ENCODE results near the gene ATP6V0C. TPM values are rescaled to one million over a fixed set of nuclear protein-coding genes. Genes with fewer than 3 reads are reported as not detected.

Gene ATP6V0C
- total RNA-seq, 1 donor, result 18.8 TPM

DNA sequence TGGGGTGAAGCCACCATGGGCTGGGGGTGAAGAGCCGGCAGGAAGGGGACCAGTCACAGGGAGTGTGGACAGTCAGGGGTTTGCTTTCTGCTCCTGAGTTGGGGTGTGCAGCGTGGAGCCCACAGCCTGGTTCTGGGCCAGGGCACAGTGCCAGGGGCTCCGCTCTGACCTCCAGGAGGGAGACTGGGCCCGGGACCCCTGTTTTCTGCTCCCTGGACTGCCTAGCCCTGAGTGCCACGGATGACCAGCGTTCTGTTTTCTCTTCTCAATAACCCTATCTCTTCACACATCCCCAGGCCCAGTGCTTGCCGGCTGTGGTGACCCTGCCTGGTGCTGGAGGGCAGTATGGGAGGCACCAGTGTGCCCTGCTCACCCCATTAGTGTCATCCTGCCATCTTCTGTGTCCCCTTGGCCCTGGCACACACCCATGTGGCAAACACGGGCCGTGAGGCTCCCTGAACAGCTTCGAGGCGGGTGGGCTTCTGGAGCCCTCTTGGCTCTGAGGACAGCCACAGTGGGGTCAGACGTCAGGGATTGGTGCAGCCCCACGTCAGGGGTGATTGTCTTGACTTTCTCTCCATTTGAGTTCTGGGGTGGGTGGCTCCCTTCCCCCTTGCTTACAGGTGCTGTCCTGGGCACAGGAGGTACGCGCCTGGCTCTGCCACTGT lies 16.3 kb downstream of the ATP6V0C start:
- Histone ChIP-seq H3K36me3 (ENCODE audit: insufficient read depth, low read length) (peaks cover 26% of the 10 kb centered on the region), H3K79me2 (ENCODE audit: insufficient read depth, low read length) (peaks cover 23% of the 10 kb centered on the region), H3K4me3 (ENCODE audit: insufficient read depth, low read length) (no peak overlapping the region), H3K27ac (ENCODE audit: low read depth, low read length) (no peak overlapping the region), H2AFZ (ENCODE audit: low read length) (no peak overlapping the region), H3K4me1 (ENCODE audit: insufficient read depth, low read length) (peaks cover 12% of the 10 kb centered on the region), H3K9me3 (ENCODE audit: low read depth, low read length) (no peaks in the 10 kb centered on the region), H3K27me3 (ENCODE audit: insufficient read depth, low read length) (no peaks in the 10 kb centered on the region), H4K20me1 (ENCODE audit: insufficient read depth, low read length) (peaks cover 10% of the 10 kb centered on the region), H3K4me2 (ENCODE audit: insufficient read depth, low read length) (no peak overlapping the region)
- TF ChIP-seq, protein P1, sequence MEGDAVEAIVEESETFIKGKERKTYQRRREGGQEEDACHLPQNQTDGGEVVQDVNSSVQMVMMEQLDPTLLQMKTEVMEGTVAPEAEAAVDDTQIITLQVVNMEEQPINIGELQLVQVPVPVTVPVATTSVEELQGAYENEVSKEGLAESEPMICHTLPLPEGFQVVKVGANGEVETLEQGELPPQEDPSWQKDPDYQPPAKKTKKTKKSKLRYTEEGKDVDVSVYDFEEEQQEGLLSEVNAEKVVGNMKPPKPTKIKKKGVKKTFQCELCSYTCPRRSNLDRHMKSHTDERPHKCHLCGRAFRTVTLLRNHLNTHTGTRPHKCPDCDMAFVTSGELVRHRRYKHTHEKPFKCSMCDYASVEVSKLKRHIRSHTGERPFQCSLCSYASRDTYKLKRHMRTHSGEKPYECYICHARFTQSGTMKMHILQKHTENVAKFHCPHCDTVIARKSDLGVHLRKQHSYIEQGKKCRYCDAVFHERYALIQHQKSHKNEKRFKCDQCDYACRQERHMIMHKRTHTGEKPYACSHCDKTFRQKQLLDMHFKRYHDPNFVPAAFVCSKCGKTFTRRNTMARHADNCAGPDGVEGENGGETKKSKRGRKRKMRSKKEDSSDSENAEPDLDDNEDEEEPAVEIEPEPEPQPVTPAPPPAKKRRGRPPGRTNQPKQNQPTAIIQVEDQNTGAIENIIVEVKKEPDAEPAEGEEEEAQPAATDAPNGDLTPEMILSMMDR (IDR thresholded peaks at IDR 0.05; ENCODE audit: extremely low read depth, low read depth, low read length), result no peak
- peak; percentile 66 for DNase-seq (ENCODE audit: insufficient read length, low spot score, missing footprints)

DNA sequence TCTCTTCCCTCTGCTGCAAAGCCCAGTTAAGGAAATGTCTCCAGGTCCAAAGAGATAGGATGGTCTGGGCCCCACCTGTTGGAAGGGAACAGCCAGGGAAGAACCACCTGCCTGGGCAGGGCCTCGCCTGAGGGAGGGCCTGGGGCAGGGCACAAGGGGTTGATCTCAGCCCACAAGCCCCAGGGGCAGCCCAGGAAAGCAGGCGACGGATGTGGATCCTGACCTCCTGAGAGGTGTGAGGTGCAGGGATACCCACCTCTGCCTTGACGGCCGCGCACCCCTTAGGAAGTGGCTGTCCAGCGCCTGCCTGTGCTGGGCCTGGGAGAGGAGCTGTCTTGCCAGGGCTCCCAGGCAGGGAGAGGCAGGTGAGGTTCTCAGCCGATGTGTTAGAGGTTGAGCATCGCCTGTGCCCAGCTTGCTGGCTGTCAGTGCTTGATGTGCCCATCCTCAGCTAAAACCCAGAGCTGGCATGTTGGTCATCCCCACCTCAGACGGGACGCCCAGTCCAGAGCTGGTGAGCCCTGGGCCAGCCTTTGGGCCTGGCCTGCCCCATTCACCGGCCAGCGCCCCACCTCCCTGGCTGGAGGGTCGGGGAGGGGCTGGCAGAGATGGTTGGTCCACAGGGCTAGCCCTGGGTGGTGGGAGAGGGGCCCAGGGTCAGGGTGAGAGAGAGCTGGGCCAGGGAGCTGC lies 17.0 kb downstream of the ATP6V0C start:
- Histone ChIP-seq H3K4me2 (ENCODE audit: insufficient read depth, low read length) (peak overlapping the region; percentile 99), H2AFZ (ENCODE audit: low read length) (no peak overlapping the region)
- TF ChIP-seq, protein P1 (IDR thresholded peaks at IDR 0.05; ENCODE audit: extremely low read depth, low read depth, low read length), result no peak

DNA sequence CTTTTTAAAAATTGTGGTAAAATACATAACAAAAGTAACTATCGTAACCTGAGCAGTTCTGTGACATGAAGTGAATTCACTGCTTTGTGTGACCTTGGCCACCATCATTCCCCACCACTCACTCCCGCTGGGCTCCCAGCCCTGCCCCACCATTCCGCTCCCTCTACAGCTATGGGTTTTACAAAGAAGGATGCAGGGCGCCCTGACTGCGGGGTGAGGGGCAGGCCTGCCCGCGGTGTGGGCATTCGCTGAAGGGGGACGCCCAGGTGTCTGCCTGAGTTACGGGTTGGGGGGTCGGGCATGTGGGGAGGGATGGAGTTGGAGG lies 17.6 kb downstream of the ATP6V0C start, which contains the start of gene CEMP1:
TSS of gene CEMP1 (minus strand) at position 38 of the 325 bp plus-strand sequence. CDS start 335 bp downstream, outside the sequence.
- peaks cover 10% of the 10 kb centered on the region for H4K20me1 ChIP-seq (ENCODE audit: insufficient read depth, low read length)
- H2AFZ ChIP-seq (ENCODE audit: low read length), result peak within 1 kb of the TSS; percentile 80
- TF ChIP-seq, protein P1 (IDR thresholded peaks at IDR 0.05; ENCODE audit: extremely low read depth, low read depth, low read length), result no peak
- H3K36me3 ChIP-seq (ENCODE audit: insufficient read depth, low read length), result peaks cover 24% of the 10 kb centered on the region
- peak within 1 kb of the TSS; percentile 72 for H3K27ac ChIP-seq (ENCODE audit: low read depth, low read length)
- H3K27me3 ChIP-seq (ENCODE audit: insufficient read depth, low read length), result no peaks in the 10 kb centered on the region
- DNase-seq (ENCODE audit: insufficient read length, low spot score, missing footprints), result peak; percentile 79
- peaks cover 12% of the 10 kb centered on the region for H3K4me1 ChIP-seq (ENCODE audit: insufficient read depth, low read length)
- H3K9me3 ChIP-seq (ENCODE audit: low read depth, low read length), result no peaks in the 10 kb centered on the region
- H3K79me2 ChIP-seq (ENCODE audit: insufficient read depth, low read length), result peaks cover 16% of the 10 kb centered on the region
- peak within 1 kb of the TSS; percentile 87 for H3K4me3 ChIP-seq (ENCODE audit: insufficient read depth, low read length)
- peak within 1 kb of the TSS; percentile 99 for H3K4me2 ChIP-seq (ENCODE audit: insufficient read depth, low read length)

More for the DNA sequence above, 17.0 kb downstream of the ATP6V0C start:
- H3K27me3 ChIP-seq (ENCODE audit: insufficient read depth, low read length), result no peaks in the 10 kb centered on the region
- peaks cover 10% of the 10 kb centered on the region for H4K20me1 ChIP-seq (ENCODE audit: insufficient read depth, low read length)
- H3K4me3 ChIP-seq (ENCODE audit: insufficient read depth, low read length), result no peak overlapping the region
- DNase-seq (ENCODE audit: insufficient read length, low spot score, missing footprints), result peak; percentile 85
- peak overlapping the region; percentile 72 for H3K27ac ChIP-seq (ENCODE audit: low read depth, low read length)
- peaks cover 22% of the 10 kb centered on the region for H3K79me2 ChIP-seq (ENCODE audit: insufficient read depth, low read length)
- no peaks in the 10 kb centered on the region for H3K9me3 ChIP-seq (ENCODE audit: low read depth, low read length)
- H3K4me1 ChIP-seq (ENCODE audit: insufficient read depth, low read length), result peaks cover 12% of the 10 kb centered on the region
- peaks cover 26% of the 10 kb centered on the region for H3K36me3 ChIP-seq (ENCODE audit: insufficient read depth, low read length)

All from osteoblast (primary cell).